ENCODE results near the gene RAB3GAP2. TPM values are rescaled to one million over a fixed set of nuclear protein-coding genes. Genes with fewer than 3 reads are reported as not detected.
A peak's percentile ranks its signal among the peaks of the same experiment; 100 is the strongest.

The RAB3GAP2 gene
- total and polyA plus RNA-seq, 2 of the 13 experiments (the other 11 are each of a cell fraction or from before 2014, with no cell fraction given): 22.6 to 25.0 TPM

DNA sequence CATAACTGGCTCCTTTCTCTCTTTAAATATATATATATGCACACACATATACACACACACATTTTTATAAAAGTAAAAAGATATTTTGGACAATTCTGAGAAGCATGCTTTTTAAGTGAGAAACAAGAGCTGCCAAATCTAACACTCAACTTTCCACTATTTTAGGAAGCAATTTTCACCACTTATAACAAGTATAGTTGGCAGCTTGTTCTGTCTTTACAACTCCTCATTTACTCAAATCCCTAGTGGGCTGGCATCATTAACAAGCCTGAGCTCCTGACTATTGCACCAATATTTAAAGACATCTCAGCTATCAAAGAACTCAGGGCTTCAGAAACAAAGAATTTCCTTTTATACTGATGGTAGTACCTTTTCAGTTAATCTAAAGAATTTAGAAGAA, 76.6 kb downstream of the RAB3GAP2 start (continued):
- TF ChIP-seq PBX2 (CRISPR knock-in tag; IDR thresholded peaks at IDR 0.05): no peak
- TF ChIP-seq PHF20 (CRISPR knock-in tag; IDR thresholded peaks at IDR 0.05): no peak
- TF ChIP-seq PHF21A (CRISPR knock-in tag; IDR thresholded peaks at IDR 0.05): no peak
- TF ChIP-seq, protein P1, sequence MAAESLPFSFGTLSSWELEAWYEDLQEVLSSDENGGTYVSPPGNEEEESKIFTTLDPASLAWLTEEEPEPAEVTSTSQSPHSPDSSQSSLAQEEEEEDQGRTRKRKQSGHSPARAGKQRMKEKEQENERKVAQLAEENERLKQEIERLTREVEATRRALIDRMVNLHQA (CRISPR knock-in tag; IDR thresholded peaks at IDR 0.05): no peak
- TF ChIP-seq MIER2 (CRISPR knock-in tag; IDR thresholded peaks at IDR 0.05): no peak

DNA sequence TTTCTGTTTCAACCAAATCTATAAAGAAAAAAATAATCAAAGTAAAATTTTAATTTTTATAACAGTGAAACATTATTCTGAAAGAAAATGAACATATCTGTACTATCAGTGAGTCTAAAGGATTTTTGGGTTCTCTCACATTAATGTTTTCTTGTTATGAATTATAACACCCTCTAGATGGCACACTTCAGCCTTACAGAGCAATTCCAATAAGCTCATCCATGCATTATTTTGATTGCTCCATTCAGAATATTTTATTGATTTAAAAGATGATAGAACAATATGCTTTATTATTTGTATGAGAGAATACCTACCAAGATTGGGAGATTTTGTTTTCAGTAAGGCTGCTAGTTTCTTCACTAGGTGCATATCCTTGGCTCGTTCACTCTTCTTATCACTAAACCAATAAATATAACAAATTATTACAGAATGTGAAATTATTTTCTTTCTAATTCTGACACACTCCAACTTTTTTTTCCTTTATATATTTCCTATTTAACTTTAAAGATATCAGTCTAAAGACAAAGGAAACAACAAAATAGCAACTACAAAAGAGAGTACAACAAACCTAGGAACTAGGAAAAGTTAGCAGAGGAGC, 82.4 kb downstream of the RAB3GAP2 start:
- in situ Hi-C loops (cut with HindIII; ENCODE audit: extremely low pct_ligation_motif_present, low pct_unique_long_range_greater_than_20kb) (no loop called here), intact Hi-C loops (cut with micrococcal nuclease; ENCODE audit: unreplicated experiment) (no loop called here)
- 96% methylated on average over 1 of the region's 1 CpG for WGBS (ENCODE audit: low lambda C conversion rate)
- Histone ChIP-seq H3K9ac (ENCODE audit: insufficient read depth, low read depth, low read length) (no peak overlapping the region), H3K4me3 (replicated peaks in 1 of 3; ENCODE audit: insufficient read depth in 1 of 3, low read depth in 2 of 3, low read length in 3 of 3) (no peak overlapping the region), H3K4me1 (ENCODE audit: insufficient read depth, low read length) (no peaks in the 10 kb centered on the region), H3K79me2 (ENCODE audit: insufficient read depth, low read length) (no peaks in the 10 kb centered on the region), H4K20me1 (ENCODE audit: insufficient read depth, low read length) (no peaks in the 10 kb centered on the region), H3K4me2 (ENCODE audit: low read depth, low read length) (no peak overlapping the region), H3K36me3 (replicated peaks in 1 of 2; ENCODE audit: control insufficient read depth in 1 of 2, insufficient read depth in 2 of 2, low read length in 2 of 2) (peaks cover 6 to 47% of the 10 kb centered on the region in 2 experiments), H2AFZ (ENCODE audit: low read length) (no peak overlapping the region), H3K27me3 (ENCODE audit: control insufficient read depth in 1 of 2, insufficient read depth in 2 of 2, low read length in 2 of 2) (no peaks in the 10 kb centered on the region), H3K27ac (ENCODE audit: extremely low read length, insufficient read depth, low read length) (no peak overlapping the region), H3K9me3 (ENCODE audit: low read length) (no peaks in the 10 kb centered on the region)
- ATAC-seq (no peak; the same call in 2 of the 3 replicates), FAIRE-seq (peak; percentile 15), DNase-seq (ENCODE audit: low spot score) (peak; percentile 16)
- ChIA-PET POLR2A (no interaction called here), CTCF (ENCODE audit: low intra/inter-chr PET ratio, low total read pairs) (no interaction called here)
- TF ChIP-seq STAG1 (CRISPR knock-in tag; IDR thresholded peaks at IDR 0.05) (peak; percentile 35), GPN1 (CRISPR knock-in tag; IDR thresholded peaks at IDR 0.05; ENCODE audit: borderline replicate concordance) (no peak), NFYB (CRISPR knock-in tag; IDR thresholded peaks at IDR 0.05) (no peak), ATF7 (IDR thresholded peaks at IDR 0.05) (no peak), ATF7 (CRISPR knock-in tag; IDR thresholded peaks at IDR 0.05) (no peak), ZNF282 (IDR thresholded peaks at IDR 0.05; ENCODE audit: partially characterized antibody) (no peak), CTCF (CRISPR knock-in tag; IDR thresholded peaks at IDR 0.05) (0 out of 2 replicates have a peak, but pooled peaks have one; percentile 35), SIN3A (IDR thresholded peaks at IDR 0.05; ENCODE audit: borderline replicate concordance, low read depth, low read length) (no peak), ZNF34 (CRISPR knock-in tag; IDR thresholded peaks at IDR 0.05; ENCODE audit: borderline replicate concordance) (no peak), ZNF773 (CRISPR knock-in tag; IDR thresholded peaks at IDR 0.05; ENCODE audit: borderline replicate concordance) (no peak)
- TF ChIP-seq, protein P2, sequence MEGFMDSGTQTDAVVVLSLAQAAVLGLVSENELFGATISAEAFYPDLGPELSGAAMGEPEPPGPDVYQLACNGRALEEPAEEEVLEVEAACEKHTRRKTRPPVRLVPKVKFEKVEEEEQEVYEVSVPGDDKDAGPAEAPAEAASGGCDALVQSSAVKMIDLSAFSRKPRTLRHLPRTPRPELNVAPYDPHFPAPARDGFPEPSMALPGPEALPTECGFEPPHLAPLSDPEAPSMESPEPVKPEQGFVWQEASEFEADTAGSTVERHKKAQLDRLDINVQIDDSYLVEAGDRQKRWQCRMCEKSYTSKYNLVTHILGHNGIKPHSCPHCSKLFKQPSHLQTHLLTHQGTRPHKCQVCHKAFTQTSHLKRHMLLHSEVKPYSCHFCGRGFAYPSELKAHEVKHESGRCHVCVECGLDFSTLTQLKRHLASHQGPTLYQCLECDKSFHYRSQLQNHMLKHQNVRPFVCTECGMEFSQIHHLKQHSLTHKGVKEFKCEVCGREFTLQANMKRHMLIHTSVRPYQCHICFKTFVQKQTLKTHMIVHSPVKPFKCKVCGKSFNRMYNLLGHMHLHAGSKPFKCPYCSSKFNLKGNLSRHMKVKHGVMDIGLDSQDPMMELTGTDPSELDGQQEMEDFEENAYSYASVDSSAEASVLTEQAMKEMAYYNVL (CRISPR knock-in tag; IDR thresholded peaks at IDR 0.05; ENCODE audit: borderline replicate concordance): no peak
- TF ChIP-seq, protein P3, sequence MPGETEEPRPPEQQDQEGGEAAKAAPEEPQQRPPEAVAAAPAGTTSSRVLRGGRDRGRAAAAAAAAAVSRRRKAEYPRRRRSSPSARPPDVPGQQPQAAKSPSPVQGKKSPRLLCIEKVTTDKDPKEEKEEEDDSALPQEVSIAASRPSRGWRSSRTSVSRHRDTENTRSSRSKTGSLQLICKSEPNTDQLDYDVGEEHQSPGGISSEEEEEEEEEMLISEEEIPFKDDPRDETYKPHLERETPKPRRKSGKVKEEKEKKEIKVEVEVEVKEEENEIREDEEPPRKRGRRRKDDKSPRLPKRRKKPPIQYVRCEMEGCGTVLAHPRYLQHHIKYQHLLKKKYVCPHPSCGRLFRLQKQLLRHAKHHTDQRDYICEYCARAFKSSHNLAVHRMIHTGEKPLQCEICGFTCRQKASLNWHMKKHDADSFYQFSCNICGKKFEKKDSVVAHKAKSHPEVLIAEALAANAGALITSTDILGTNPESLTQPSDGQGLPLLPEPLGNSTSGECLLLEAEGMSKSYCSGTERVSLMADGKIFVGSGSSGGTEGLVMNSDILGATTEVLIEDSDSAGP (CRISPR knock-in tag; IDR thresholded peaks at IDR 0.05; ENCODE audit: borderline replicate concordance): no peak
- no TSS peak for BruUV-seq (replicated peaks)
